ENCODE measurements around the gene ALCAM. TPM values are rescaled to one million over a fixed set of nuclear protein-coding genes. Genes with fewer than 3 reads are reported as not detected.
"Not testable (repeated sequence)": the region's sequence is repeated elsewhere in the genome, so short reads cannot be mapped to it uniquely, and the experiment has no call there.

The ALCAM gene
- total RNA-seq, 1 experiment from 2014 or later, result 24.2 TPM

GRCh38 chr3:105572501-105572900 is 205.8 kb downstream of the ALCAM start:
- no peak for DNase-seq (ENCODE audit: low read depth, low spot score)
- in situ Hi-C loops (cut with HindIII; ENCODE audit: low pct_unique_long_range_greater_than_20kb, low sequenced_read_pairs), result no loop called here

GRCh38 chr3:105579439-105579838 is 212.7 kb downstream of the ALCAM start:
- DNase-seq (ENCODE audit: low read depth, low spot score), result no peak
- in situ Hi-C loops (cut with HindIII; ENCODE audit: low pct_unique_long_range_greater_than_20kb, low sequenced_read_pairs), result no loop called here

GRCh38 chr3:105580296-105580965 is 213.7 kb downstream of the ALCAM start:
- no peak for DNase-seq (ENCODE audit: low read depth, low spot score)
- in situ Hi-C loops (cut with HindIII; ENCODE audit: low pct_unique_long_range_greater_than_20kb, low sequenced_read_pairs), result no loop called here

DNA sequence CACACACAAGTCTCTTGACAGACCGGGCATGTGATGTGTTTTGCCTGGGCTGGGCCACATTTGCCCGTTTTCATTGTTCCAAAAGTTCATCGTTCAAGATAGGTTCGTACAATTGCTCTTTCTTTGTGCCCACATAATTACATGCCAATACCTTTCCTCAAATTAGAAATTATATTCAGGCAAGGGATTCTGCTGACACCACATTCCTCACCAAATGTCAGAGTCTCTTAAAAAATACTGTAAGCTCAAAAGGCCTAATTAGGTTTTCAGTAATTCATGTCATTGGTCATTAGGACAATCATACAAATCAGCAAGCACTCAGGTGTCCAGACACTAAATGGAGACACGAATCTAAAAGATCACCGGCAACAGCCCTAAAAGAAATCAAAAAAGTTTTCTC is 215.3 kb downstream of the ALCAM start:
- no peak for DNase-seq (ENCODE audit: low read depth, low spot score)
- in situ Hi-C loops (cut with HindIII; ENCODE audit: low pct_unique_long_range_greater_than_20kb, low sequenced_read_pairs), result no loop called here

DNA sequence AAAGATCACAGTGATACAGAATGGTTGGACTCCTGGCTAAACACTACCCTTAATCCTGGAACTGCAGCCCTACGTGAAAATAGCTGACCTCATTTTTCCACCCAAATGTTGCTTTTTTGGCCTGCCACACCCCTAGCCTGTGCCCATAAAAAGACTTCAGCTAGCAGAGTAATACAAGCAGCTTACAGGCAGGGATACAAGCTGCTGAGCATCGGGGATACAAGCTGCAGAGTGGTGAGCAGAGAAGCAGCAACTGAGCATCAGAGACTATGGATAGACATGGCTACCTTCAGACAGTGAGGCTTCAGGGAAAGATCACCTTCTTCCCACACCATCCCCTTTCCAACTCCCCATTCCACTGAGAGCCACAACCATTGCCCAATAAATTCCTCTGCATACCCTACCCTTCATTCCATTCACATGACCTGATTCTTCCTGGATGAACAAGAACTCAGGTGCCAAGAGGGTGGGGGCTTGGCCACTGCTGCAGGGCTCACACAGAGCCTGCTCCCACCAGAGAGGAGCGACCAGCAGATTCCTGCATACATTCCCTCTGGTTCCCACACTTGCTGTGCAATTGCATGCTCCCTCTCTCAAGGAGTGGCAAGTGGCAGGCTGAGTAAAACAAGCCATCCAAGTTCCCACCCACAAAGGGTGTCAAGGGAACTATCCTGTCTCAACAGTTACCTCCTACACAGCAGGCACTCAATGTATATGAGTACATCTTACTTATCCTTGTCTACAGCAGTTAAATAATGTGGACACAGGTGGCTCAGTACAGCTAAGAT is 217.5 kb downstream of the ALCAM start:
- in situ Hi-C loops (cut with HindIII; ENCODE audit: low pct_unique_long_range_greater_than_20kb, low sequenced_read_pairs), result no loop called here
- no peak for DNase-seq (ENCODE audit: low read depth, low spot score)

- no peak for DNase-seq (ENCODE audit: low read depth, low spot score)
- in situ Hi-C loops (cut with HindIII; ENCODE audit: low pct_unique_long_range_greater_than_20kb, low sequenced_read_pairs), result no loop called here
Observed at GRCh38 chr3:105593315-105593714, 226.6 kb downstream of the ALCAM start.

DNA sequence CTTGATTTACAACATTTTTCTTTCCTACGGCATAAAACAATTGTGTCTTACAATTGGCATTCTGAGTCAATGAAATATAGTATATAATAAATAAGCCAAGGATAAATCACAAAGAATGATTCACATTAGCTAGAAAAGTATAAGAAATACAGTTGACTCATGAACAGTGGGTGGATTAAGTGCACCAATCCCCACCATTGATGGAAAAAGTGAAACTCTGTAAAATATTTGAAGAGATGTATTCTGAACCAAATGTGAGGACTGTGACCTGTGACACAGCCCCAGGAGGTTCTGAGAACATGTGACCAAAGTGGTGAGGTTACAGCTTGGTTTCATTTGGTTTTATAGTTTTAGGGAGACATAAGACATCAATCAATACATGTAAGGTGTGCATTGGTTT is 227.5 kb downstream of the ALCAM start:
- in situ Hi-C loops (cut with HindIII; ENCODE audit: low pct_unique_long_range_greater_than_20kb, low sequenced_read_pairs), result no loop called here
- DNase-seq (ENCODE audit: low read depth, low spot score), result no peak

DNA sequence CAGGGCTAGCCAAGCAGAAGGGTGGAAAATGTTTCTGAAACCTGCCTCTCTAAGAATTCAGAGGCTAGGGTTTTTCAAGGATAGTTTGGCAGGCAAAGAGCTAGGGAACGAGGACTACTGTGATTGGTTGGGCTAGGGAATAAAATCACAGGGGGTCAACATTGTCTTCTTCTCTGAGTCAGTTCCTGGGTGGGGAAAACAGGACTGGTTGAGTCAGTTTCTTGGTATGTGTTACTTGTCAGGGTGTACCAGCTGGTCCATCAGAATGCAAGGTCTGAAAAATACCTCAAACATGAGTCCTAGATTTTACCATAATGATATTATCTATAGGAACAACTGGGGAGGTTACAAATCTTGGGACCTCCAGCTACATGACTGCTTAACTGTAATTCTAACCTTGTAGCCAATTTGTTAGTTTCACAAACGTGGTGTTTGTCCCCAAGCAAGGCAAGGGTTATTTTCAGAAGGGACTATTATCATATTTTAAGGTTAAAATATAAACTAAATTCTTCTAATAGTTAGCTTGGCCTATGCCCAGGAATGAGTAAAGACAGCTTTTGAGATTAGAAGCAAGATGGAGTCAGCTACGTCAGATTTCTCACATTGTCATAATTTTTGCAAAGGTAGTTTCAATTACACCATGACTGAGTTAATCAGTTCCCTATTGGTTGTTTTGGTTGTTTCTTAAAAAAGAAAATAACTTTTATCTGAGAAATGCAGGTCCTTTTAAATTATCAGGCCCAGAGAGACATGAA is 231.5 kb downstream of the ALCAM start:
- in situ Hi-C loops (cut with HindIII; ENCODE audit: low pct_unique_long_range_greater_than_20kb, low sequenced_read_pairs), result no loop called here
- DNase-seq (ENCODE audit: low read depth, low spot score), result no peak

GRCh38 chr3:105599350-105599749 is 232.6 kb downstream of the ALCAM start:
- DNase-seq (ENCODE audit: low read depth, low spot score), result no peak
- in situ Hi-C loops (cut with HindIII; ENCODE audit: low pct_unique_long_range_greater_than_20kb, low sequenced_read_pairs), result no loop called here

DNA sequence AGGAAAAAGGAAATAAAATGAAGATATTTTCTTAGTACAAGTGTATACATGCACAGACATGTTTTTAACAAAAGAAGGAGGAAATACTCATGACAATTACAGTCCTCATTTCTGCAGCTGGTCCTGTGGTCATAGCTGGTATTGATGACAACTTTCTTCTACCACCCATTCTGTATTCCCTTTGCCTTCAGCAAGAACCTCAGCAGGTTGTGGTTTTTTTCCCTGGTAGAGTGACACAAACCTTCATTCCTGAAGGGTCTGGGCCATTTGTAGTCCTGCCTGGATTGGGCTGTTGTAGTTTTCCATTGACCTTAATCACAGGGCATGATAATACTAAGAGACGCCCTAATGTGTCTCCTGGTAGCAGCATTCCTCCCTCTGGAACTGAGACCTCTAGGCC is 235.0 kb downstream of the ALCAM start:
- DNase-seq (ENCODE audit: low read depth, low spot score); in situ Hi-C loops (cut with HindIII; ENCODE audit: low pct_unique_long_range_greater_than_20kb, low sequenced_read_pairs): not testable (repeated sequence)

DNA sequence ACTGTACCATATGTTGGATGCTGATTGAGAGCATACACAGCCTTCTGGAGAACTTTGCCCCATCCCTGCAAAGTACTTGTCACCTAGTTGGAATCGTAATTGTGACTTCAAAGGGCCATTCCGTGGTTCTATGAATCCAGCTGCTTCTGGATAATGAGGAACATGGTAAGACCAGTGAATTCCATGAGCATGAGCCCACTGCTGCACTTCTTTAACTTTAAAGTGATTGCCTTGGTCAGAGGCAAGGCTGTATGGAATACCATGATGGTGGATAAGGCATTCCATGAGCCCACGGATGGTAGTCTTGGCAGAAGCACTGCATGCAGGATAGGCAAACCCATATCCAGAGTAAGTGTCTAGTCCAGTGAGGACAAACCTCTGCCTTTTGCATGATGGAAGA is 235.6 kb downstream of the ALCAM start:
- in situ Hi-C loops (cut with HindIII; ENCODE audit: low pct_unique_long_range_greater_than_20kb, low sequenced_read_pairs); DNase-seq (ENCODE audit: low read depth, low spot score): not testable (repeated sequence)

DNA sequence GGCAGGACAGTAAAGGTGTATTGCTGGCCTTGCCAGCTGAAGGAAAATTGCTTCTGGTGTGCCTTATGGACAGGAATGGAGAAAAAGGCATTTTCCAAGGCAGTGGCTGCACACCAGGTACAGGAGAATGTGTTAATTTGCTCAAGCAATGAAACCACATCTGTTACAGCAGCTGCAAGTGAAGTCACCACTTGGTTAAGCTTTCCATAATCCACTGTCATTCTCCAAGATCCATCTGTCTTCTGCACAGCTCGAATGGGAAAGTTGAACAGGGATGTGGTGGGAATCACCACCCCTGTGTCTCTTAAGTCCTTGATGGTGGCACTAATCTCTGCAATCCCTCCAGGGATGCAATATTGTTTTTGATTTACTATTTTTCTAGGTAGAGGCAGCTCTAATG is 236.8 kb downstream of the ALCAM start:
- in situ Hi-C loops (cut with HindIII; ENCODE audit: low pct_unique_long_range_greater_than_20kb, low sequenced_read_pairs); DNase-seq (ENCODE audit: low read depth, low spot score): not testable (repeated sequence)

GRCh38 chr3:105606016-105606415 is 239.3 kb downstream of the ALCAM start:
- in situ Hi-C loops (cut with HindIII; ENCODE audit: low pct_unique_long_range_greater_than_20kb, low sequenced_read_pairs), result no loop called here
- no peak for DNase-seq (ENCODE audit: low read depth, low spot score)

GRCh38 chr3:105608623-105609022 is 241.9 kb downstream of the ALCAM start:
- no peak for DNase-seq (ENCODE audit: low read depth, low spot score)
- in situ Hi-C loops (cut with HindIII; ENCODE audit: low pct_unique_long_range_greater_than_20kb, low sequenced_read_pairs), result no loop called here

DNA sequence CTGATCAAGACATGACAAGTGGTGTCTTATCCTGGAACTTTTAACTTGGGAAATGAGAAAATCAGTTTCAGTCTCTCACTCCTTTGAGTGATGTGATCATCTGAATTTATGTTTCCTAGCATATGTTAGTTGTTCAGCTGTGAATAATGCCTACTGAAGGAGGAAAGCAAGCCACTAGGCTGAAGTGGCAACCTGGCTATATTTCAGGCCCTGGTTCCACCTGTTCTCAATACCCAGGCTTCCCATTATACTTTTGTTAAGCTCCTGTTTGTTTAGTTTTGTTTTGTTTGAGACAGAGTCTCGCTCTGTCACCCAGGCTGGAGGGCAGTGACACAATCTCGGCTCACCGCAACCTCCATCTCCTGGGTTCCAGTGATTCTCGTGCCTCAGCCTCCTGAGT is 243.8 kb downstream of the ALCAM start:
- no peak for DNase-seq (ENCODE audit: low read depth, low spot score)
- in situ Hi-C loops (cut with HindIII; ENCODE audit: low pct_unique_long_range_greater_than_20kb, low sequenced_read_pairs), result no loop called here

DNA sequence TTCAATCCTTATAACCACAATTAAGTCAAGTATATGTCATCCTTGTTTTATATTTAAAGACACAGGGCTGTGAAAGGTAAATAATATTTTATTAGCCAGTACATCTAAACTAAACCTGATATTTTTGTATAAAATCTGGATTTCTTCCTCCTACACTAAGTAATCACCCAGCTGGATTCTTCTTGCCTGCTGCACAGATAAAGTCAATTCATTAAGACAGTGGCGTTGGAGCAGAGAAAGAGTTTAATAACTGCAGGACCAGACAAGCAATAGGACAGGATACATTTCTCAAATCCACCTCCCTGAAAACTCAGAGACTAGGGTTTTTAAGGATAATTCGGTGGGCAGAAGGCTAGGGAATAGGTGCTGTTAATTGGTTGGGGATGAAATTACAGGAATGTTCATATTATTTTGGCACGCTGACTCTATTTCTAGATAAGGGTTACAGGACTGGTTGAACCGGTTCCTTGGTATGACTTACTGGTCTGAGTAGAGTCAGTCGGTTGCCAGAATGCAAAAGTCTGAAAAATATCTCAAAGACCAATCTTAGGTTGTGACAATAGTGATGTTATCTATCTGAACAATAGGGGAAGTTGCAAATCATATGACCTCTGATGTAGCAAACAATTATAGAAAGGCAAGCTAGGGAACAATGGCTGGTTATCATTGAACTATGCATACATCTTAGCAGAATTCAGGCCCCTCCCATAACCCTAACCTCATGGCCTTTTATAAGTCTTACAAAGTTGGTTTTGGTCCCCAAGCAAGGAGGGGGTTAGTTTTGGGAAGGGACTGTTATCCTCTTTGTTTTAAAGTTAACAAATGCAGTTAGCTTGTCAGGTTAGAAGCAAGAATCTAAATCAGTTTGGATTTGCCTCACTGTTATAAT is 244.8 kb downstream of the ALCAM start:
- in situ Hi-C loops (cut with HindIII; ENCODE audit: low pct_unique_long_range_greater_than_20kb, low sequenced_read_pairs), result no loop called here

GRCh38 chr3:105613120-105613519 is 246.4 kb downstream of the ALCAM start:
- in situ Hi-C loops (cut with HindIII; ENCODE audit: low pct_unique_long_range_greater_than_20kb, low sequenced_read_pairs), result no loop called here
- DNase-seq (ENCODE audit: low read depth, low spot score), result peak; percentile 16

More for the DNA sequence above, 244.8 kb downstream of the ALCAM start:
- no peak for DNase-seq (ENCODE audit: low read depth, low spot score)
